ENCODE data around the gene DCN.

- no peak for TF ChIP-seq CTCF (conservative IDR thresholded peaks at IDR 0.05)
- TF ChIP-seq ZFX (IDR thresholded peaks at IDR 0.05), result no peak
These were observed 79.0 kb downstream of the DCN start for GRCh38 chr12:91103624-91104023.
